IMR-90 (cell line): ENCODE measurements around the gene CD38. TPM values are rescaled to one million over a fixed set of nuclear protein-coding genes. Genes with fewer than 3 reads are reported as not detected.

Experiments used
- ATAC-seq: fragments of 200-7000 bp; cut with Tn5 transposase; 2 replicates; pipeline ENCODE4 v1.9.1; 2020; ENCODE audit warnings: low read depth, mild to moderate bottlenecking, moderate library complexity
- BruUV-seq: library from RNA; stranded (reverse); fragments of 400-500 nt; replicated peaks from 2 replicates; lab custom pipeline; 2021; lab: Mats Ljungman, UMichigan
- CTCF ChIA-PET: fragments of 300-600 bp; formaldehyde crosslinking; extraction: SDS; loops from one replicate; lab custom pipeline; 2021; ENCODE audit warnings: antibody characterized with exemption; lab: Yijun Ruan, JAX
- POLR2A ChIA-PET: fragments of 300-600 bp; sonication (Branson Sonifier 250); formaldehyde crosslinking; loops from one replicate; lab custom pipeline; 2022; ENCODE audit warnings: antibody characterized with exemption; ENCODE audit not compliant: unreplicated experiment; lab: Charles Lee
- DNase-seq: peaks from one replicate; pipeline ENCODE4 v3.0.0; 2013
- H2AFZ ChIP-seq: replicated peaks from 2 replicates; pipeline ENCODE3; 2013; ENCODE audit warnings: low read length, mild to moderate bottlenecking; ENCODE audit not compliant: poor library complexity
- H2AK5ac ChIP-seq: 2 replicates; pipeline ENCODE4 v1.6.1; 2013; ENCODE audit warnings: low read depth, low read length, inconsistent platforms
- H2AK9ac ChIP-seq: replicated peaks from 2 replicates; pipeline ENCODE3; 2013; ENCODE audit warnings: mild to moderate bottlenecking, low read depth, low read length, moderate library complexity; ENCODE audit not compliant: poor library complexity
- H2BK120ac ChIP-seq: 2 replicates; pipeline ENCODE4 v1.6.1; 2013; ENCODE audit warnings: low read depth, low read length, inconsistent platforms
- H2BK15ac ChIP-seq: 3 replicates; pipeline ENCODE4 v1.6.1; 2013; ENCODE audit warnings: low read depth, low read length, inconsistent platforms
- H2BK20ac ChIP-seq: 2 replicates; pipeline ENCODE4 v1.6.1; 2013; ENCODE audit warnings: low read depth, mild to moderate bottlenecking, inconsistent platforms, low read length, moderate library complexity
- H2BK5ac ChIP-seq: 2 replicates; pipeline ENCODE4 v1.6.1; 2013; ENCODE audit warnings: mild to moderate bottlenecking, low read depth, low read length, inconsistent platforms; ENCODE audit not compliant: poor library complexity, severe bottlenecking
- H3K14ac ChIP-seq: replicated peaks from 2 replicates; pipeline ENCODE4 v1.6.1; 2013; ENCODE audit warnings: low read depth, low read length, inconsistent platforms
- H3K18ac ChIP-seq: 2 replicates; pipeline ENCODE4 v1.6.1; 2013; ENCODE audit warnings: low read depth, low read length, control low read depth
- H3K23ac ChIP-seq: 2 replicates; pipeline ENCODE4 v1.6.1; 2013; ENCODE audit warnings: low read depth, low read length, inconsistent platforms
- H3K27ac ChIP-seq: 2 replicates; pipeline ENCODE4 v1.5.1; 2013; ENCODE audit warnings: mild to moderate bottlenecking, control low read depth, low read length; ENCODE audit not compliant: insufficient read depth
- H3K27me3 ChIP-seq: 2 replicates; pipeline ENCODE4 v1.6.1; 2013; ENCODE audit warnings: low read length; ENCODE audit not compliant: control insufficient read depth, insufficient read depth
- H3K36me3 ChIP-seq: 2 replicates; pipeline ENCODE4 v1.6.1; 2013; ENCODE audit warnings: low read length, mixed read lengths; ENCODE audit not compliant: control insufficient read depth, insufficient read depth
- H3K4ac ChIP-seq: 2 replicates; pipeline ENCODE4 v1.6.1; 2013; ENCODE audit warnings: low read depth, low read length, inconsistent platforms
- H3K4me1 ChIP-seq: 2 replicates; pipeline ENCODE4 v1.6.1; 2013; ENCODE audit warnings: low read length, mixed read lengths; ENCODE audit not compliant: control insufficient read depth, insufficient read depth
- H3K4me2 ChIP-seq: 2 replicates; pipeline ENCODE4 v1.6.1; 2013; ENCODE audit warnings: low read depth, mild to moderate bottlenecking, control low read depth, low read length, moderate library complexity
- H3K4me3 ChIP-seq: 2 replicates; pipeline ENCODE4 v1.5.1; 2013; ENCODE audit warnings: low read depth, mild to moderate bottlenecking, control low read depth, low read length, moderate library complexity; ENCODE audit not compliant: insufficient read depth
- H3K56ac ChIP-seq: 2 replicates; pipeline ENCODE4 v1.6.1; 2013; ENCODE audit warnings: low read length, inconsistent platforms; ENCODE audit not compliant: insufficient read depth; ENCODE audit errors: extremely low read depth
- H3K79me1 ChIP-seq, 2 experiments: 2 replicates each; pipeline ENCODE4 v1.6.1; 2013; ENCODE audit warnings: low read length in 2 of 2, inconsistent platforms in 1 of 2, low read depth in 1 of 2
- H3K9ac ChIP-seq: 2 replicates; pipeline ENCODE4 v1.6.1; 2013; ENCODE audit warnings: low read depth, low read length, control low read depth
- H3K9me1 ChIP-seq: 2 replicates; pipeline ENCODE4 v1.6.1; 2013; ENCODE audit warnings: low read length, inconsistent platforms; ENCODE audit not compliant: insufficient read depth
- H3K9me3 ChIP-seq: 2 replicates; pipeline ENCODE4 v1.6.1; 2013; ENCODE audit warnings: low read length; ENCODE audit not compliant: control insufficient read depth, insufficient read depth
- H4K20me1 ChIP-seq: 2 replicates; pipeline ENCODE4 v1.6.1; 2013; ENCODE audit warnings: low read length, inconsistent platforms; ENCODE audit not compliant: insufficient read depth
- H4K5ac ChIP-seq: 2 replicates; pipeline ENCODE4 v1.6.1; 2013; ENCODE audit warnings: mild to moderate bottlenecking, low read depth, low read length, control low read depth
- H4K8ac ChIP-seq, 2 experiments: 2 replicates each; pipeline ENCODE4 v1.6.1; 2013; ENCODE audit warnings: low read depth in 2 of 2, low read length in 2 of 2, control low read depth in 1 of 2, inconsistent platforms in 1 of 2
- H4K91ac ChIP-seq: 2 replicates; pipeline ENCODE4 v1.6.1; 2013; ENCODE audit warnings: low read depth, low read length, inconsistent platforms; ENCODE audit not compliant: insufficient read depth
- MAFK ChIP-seq: IDR thresholded peaks from 2 replicates; pipeline ENCODE4 v1.6.1; 2012; ENCODE audit warnings: low read depth, low read length, improper control_type of control experiment
- RAD21 ChIP-seq: IDR thresholded peaks from 2 replicates; pipeline ENCODE4 v1.6.1; 2012; ENCODE audit warnings: low read length, improper control_type of control experiment
- SMC3 ChIP-seq: fragments of 150-350 bp; IDR thresholded peaks from 2 replicates; pipeline ENCODE4 v1.6.1; 2016; ENCODE audit warnings: low read depth, mild to moderate bottlenecking, antibody characterized with exemption, low read length, moderate library complexity
- WGBS, 2 experiments: methylation state at CpG; one replicate each; pipeline versions ENCODE4 v1.1.5 to v1.1.7; 2013; ENCODE audit warnings: missing lambda C conversion rate in 2 of 2; ENCODE audit not compliant: insufficient read length in 1 of 2; ENCODE audit errors: extremely low coverage in 2 of 2; 5-methylcytosine and 5-hydroxymethylcytosine counted together
- dilution Hi-C: fragments of 300-500 bp; cut with HindIII; formaldehyde crosslinking; loops from one replicate; pipeline ENCODE4 v1.14.3; 2018; ENCODE audit warnings: low sequenced_read_pairs; ENCODE audit not compliant: unreplicated experiment
- in situ Hi-C: fragments of 300-500 bp; cut with MboI; formaldehyde crosslinking; loops from 3 replicates; pipeline ENCODE4 v1.14.3; 2019; ENCODE audit warnings: low sequenced_read_pairs, inconsistent platforms, mixed read lengths
- intact Hi-C: fragments of 100-400 bp; cut with micrococcal nuclease; formaldehyde crosslinking; loops from 2 replicates; pipeline ENCODE4 v1.10.0; 2022
- polyA plus RNA-seq, 3 experiments: library from polyadenylated mRNA; depleted of rRNA; stranded (reverse); fragments of >200 nt; gene quantifications; 2 replicates each; pipeline ENCODE4 v1.2.3, GENCODE V29; 2012; ENCODE audit warnings: low replicate concordance in 1 of 3
- total RNA-seq: library from RNA; depleted of rRNA; stranded (reverse); fragments of >200 nt; gene quantifications from 2 replicates; pipeline ENCODE4 v1.2.3, GENCODE V29; 2012

The CD38 gene
- total and polyA plus RNA-seq, 2 of the 4 experiments (the other 2 are of a cell fraction), result not detected

DNA sequence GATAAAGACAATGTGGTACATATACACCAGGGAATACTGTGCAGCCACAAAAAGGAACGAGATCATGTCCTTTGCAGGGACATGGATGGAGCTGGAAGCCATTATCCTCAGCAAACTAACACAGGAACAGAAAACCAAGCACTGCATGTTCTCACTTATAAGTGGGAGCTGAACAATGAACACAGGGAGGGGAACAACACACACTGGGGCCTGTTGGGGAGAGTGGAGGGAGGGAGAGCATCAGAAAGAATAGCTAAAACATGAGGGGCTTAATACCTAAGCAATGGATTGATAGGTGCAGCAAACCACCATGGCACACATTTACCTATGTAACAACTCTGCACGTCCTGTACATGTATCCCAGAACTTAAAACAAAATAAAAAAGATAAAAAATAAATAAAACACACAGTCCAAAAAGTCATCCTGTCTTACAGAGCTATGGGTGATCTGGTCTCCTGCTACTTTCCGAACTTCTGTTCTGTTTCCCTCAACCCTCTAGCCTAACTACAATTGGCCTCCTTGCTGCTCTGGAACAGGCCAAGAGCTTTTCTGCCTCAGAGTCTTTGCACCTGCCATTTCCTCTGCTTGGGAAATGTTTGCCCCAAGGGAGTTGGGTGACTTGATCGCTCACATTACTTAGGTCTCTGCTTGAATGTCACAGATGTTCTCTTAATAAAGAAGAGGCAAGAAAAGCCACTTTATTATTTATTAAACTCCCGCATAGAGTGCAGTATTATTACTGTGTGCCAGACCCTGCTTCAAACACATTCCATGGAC lies 1.1 kb upstream of the CD38 start:
- Histone ChIP-seq H3K9ac (no peak overlapping the region), H2AK5ac (no peak overlapping the region), H3K4ac (no peak overlapping the region), H3K27ac (no peak overlapping the region), H3K9me1 (no peaks in the 10 kb centered on the region), H2BK15ac (no peak overlapping the region), H3K14ac (no peak overlapping the region), H4K5ac (no peak overlapping the region), H3K79me1 (no peaks in the 10 kb centered on the region), H2BK120ac (no peak overlapping the region), H2BK20ac (no peak overlapping the region), H3K9me3 (no peaks in the 10 kb centered on the region), H3K23ac (no peak overlapping the region), H3K36me3 (no peaks in the 10 kb centered on the region), H4K91ac (no peak overlapping the region), H4K8ac (no peak overlapping the region), H3K4me2 (no peak overlapping the region), H3K56ac (no peak overlapping the region), H3K4me1 (no peaks in the 10 kb centered on the region; the same call in 1 of the 2 replicates), H3K18ac (no peak overlapping the region), H2AK9ac (no peak overlapping the region), H4K20me1 (no peaks in the 10 kb centered on the region), H2AFZ (no peak overlapping the region), H3K4me3 (no peak overlapping the region), H2BK5ac (no peak overlapping the region), H3K27me3 (peaks cover 60% of the 10 kb centered on the region)
- TF ChIP-seq RAD21, result no peak
- no peak for TF ChIP-seq SMC3
- no peak for TF ChIP-seq MAFK
- no peak for ATAC-seq
- intact Hi-C loops, result no loop called here
- CTCF ChIA-PET, result no interaction called here
- no CpG with 5 or more reads among the region's 5 CpGs for WGBS, 2 experiments
- no TSS peak for BruUV-seq
- in situ Hi-C loops, result no loop called here
- POLR2A ChIA-PET, result no interaction called here
- dilution Hi-C loops, result no loop called here
- DNase-seq, result no peak
